GM12878 (cell line): ENCODE measurements around the gene RNF166. TPM values are rescaled to one million over a fixed set of nuclear protein-coding genes. Genes with fewer than 3 reads are reported as not detected.

ENCODE experiments used
- ATAC-seq: fragments of 200-7000 bp; cut with Tn5 transposase; 3 replicates; pipeline ENCODE4 v1.9.1; 2020; ENCODE audit warnings: mild to moderate bottlenecking, moderate library complexity
- BruUV-seq: library from RNA; stranded (reverse); fragments of 400-500 nt; replicated peaks from 2 replicates; lab custom pipeline; 2021; lab: Mats Ljungman, UMichigan
- CTCF ChIA-PET: fragments of 300-600 bp; sonication (Branson Sonifier 250); formaldehyde crosslinking; extraction: SDS; loops from one replicate; lab custom pipeline; 2021; ENCODE audit warnings: inconsistent platforms; lab: Yijun Ruan, JAX
- POLR2A ChIA-PET: fragments of 350-600 bp; formaldehyde crosslinking; extraction: SDS; loops from one replicate; lab custom pipeline; 2021; ENCODE audit warnings: inconsistent platforms; lab: Charles Lee
- RAD21 ChIA-PET: fragments of 300-600 bp; sonication (Branson Sonifier 250); formaldehyde crosslinking; loops from one replicate; lab custom pipeline; 2023; ENCODE audit warnings: antibody characterized with exemption; ENCODE audit not compliant: unreplicated experiment; lab: Charles Lee
- SMC1A ChIA-PET: fragments of 300-600 bp; sonication (Branson Sonifier 250); formaldehyde crosslinking; loops from one replicate; lab custom pipeline; 2023; ENCODE audit not compliant: unreplicated experiment, uncharacterized antibody; lab: Charles Lee
- DNase-seq: peaks from one replicate; pipeline ENCODE4 v3.0.0-alpha.2; 2011; ENCODE audit warnings: low read depth, low spot score
- FAIRE-seq: peaks from 3 replicates; lab custom pipeline; 2011; peaks lifted over from hg19 to GRCh38; lab: Jason Lieb, UNC
- H2AFZ ChIP-seq: 2 replicates; pipeline ENCODE4 v1.6.0; 2011; ENCODE audit warnings: low read depth, low read length, control low read depth; ENCODE audit not compliant: control insufficient read depth
- H3K27ac ChIP-seq: 2 replicates; pipeline ENCODE4 v1.5.1; 2011; ENCODE audit warnings: control low read depth; ENCODE audit not compliant: control insufficient read depth, insufficient read depth
- H3K27me3 ChIP-seq, 2 experiments: replicated peaks in 1 of 2; 2 replicates each; pipeline versions ENCODE4 v1.6.0 to v1.6.1; 2011; ENCODE audit warnings: low read length in 1 of 2; ENCODE audit not compliant: control insufficient read depth in 2 of 2, insufficient read depth in 2 of 2
- H3K36me3 ChIP-seq, 2 experiments: 2 replicates each; pipeline ENCODE4 v1.5.1; 2011; ENCODE audit warnings: low read length in 1 of 2; ENCODE audit not compliant: control insufficient read depth in 2 of 2, insufficient read depth in 2 of 2
- H3K4me1 ChIP-seq: 2 replicates; pipeline ENCODE4 v1.6.1; 2011; ENCODE audit warnings: mild to moderate bottlenecking, low read length, moderate library complexity, mixed read lengths; ENCODE audit not compliant: control insufficient read depth, insufficient read depth
- H3K4me2 ChIP-seq: 2 replicates; pipeline ENCODE4 v1.6.0; 2011; ENCODE audit warnings: control low read depth; ENCODE audit not compliant: control insufficient read depth, insufficient read depth
- H3K4me3 ChIP-seq: fragments of 200-600 bp; sonication (generic); 2 replicates; pipeline ENCODE4 v1.5.1; 2016
- H3K79me2 ChIP-seq: 2 replicates; pipeline ENCODE4 v1.6.0; 2011; ENCODE audit warnings: low read length; ENCODE audit not compliant: control insufficient read depth, insufficient read depth
- H3K9ac ChIP-seq: 2 replicates; pipeline ENCODE4 v1.8.0; 2011; ENCODE audit warnings: low read length, control low read depth, mixed read lengths; ENCODE audit not compliant: control insufficient read depth, insufficient read depth
- H3K9me3 ChIP-seq: replicated peaks from 3 replicates; pipeline ENCODE4 v1.5.1; 2011; ENCODE audit warnings: mild to moderate bottlenecking, low read length; ENCODE audit not compliant: control insufficient read depth, insufficient read depth
- H4K20me1 ChIP-seq: 2 replicates; pipeline ENCODE4 v1.6.0; 2011; ENCODE audit not compliant: control insufficient read depth, insufficient read depth
- BHLHE40 ChIP-seq, 2 experiments: fragments of 450-650 bp in 1 of 2; IDR thresholded peaks; 2 replicates each; pipeline ENCODE4 v1.6.1; 2011 to 2017; ENCODE audit warnings: low read depth in 2 of 2, borderline replicate concordance in 1 of 2, improper control_type of control experiment in 1 of 2, low read length in 1 of 2, mild to moderate bottlenecking in 1 of 2
- CEBPZ ChIP-seq: fragments of 150-350 bp; IDR thresholded peaks from 2 replicates; pipeline ENCODE4 v1.6.1; 2016; ENCODE audit warnings: low read depth, low read length
- EED ChIP-seq: sonication (generic); IDR thresholded peaks from 2 replicates; pipeline ENCODE4 v1.6.1; 2016; ENCODE audit warnings: antibody characterized with exemption, low read depth
- IRF5 ChIP-seq: fragments of 450-650 bp; IDR thresholded peaks from 2 replicates; pipeline ENCODE4 v1.6.1; 2017; ENCODE audit warnings: borderline replicate concordance
- MEF2A ChIP-seq: IDR thresholded peaks from 2 replicates; pipeline ENCODE4 v1.6.1; 2011; ENCODE audit warnings: low read depth, mild to moderate bottlenecking, low read length, moderate library complexity; ENCODE audit not compliant: insufficient read depth
- MEF2B ChIP-seq: fragments of 450-650 bp; IDR thresholded peaks from 2 replicates; pipeline ENCODE4 v1.6.1; 2018; ENCODE audit warnings: mild to moderate bottlenecking, moderate library complexity; ENCODE audit not compliant: partially characterized antibody, poor library complexity, severe bottlenecking
- PAX5 ChIP-seq: IDR thresholded peaks from 2 replicates; pipeline ENCODE4 v1.6.1; 2011; ENCODE audit warnings: low read depth, low read length, borderline replicate concordance
- RUNX3 ChIP-seq: IDR thresholded peaks from 2 replicates; pipeline ENCODE4 v1.6.1; 2012; ENCODE audit warnings: low read length, inconsistent platforms
- TARDBP ChIP-seq: IDR thresholded peaks from 2 replicates; pipeline ENCODE4 v1.6.1; 2016; ENCODE audit warnings: borderline replicate concordance
- ZNF622 ChIP-seq: fragments of 450-650 bp; IDR thresholded peaks from 2 replicates; pipeline ENCODE4 v1.6.1; 2017; ENCODE audit warnings: mild to moderate bottlenecking, inconsistent platforms
- ZZZ3 ChIP-seq: IDR thresholded peaks from 2 replicates; pipeline ENCODE4 v1.6.1; 2011; ENCODE audit warnings: low read depth; ENCODE audit not compliant: control insufficient read depth, insufficient read length
- WGBS: methylation state at CpG from one replicate; pipeline ENCODE4 v1.1.6; 2016; ENCODE audit warnings: low lambda C conversion rate; ENCODE audit not compliant: insufficient replicate concordance, insufficient coverage; ENCODE audit errors: missing lambda C conversion rate; 5-methylcytosine and 5-hydroxymethylcytosine counted together
- in situ Hi-C: fragments of 300-500 bp; cut with MboI; formaldehyde crosslinking; loops from 9 replicates; pipeline ENCODE4 v1.14.3; 2018; ENCODE audit warnings: mixed read lengths
- intact Hi-C: fragments of 100-400 bp; cut with micrococcal nuclease; formaldehyde crosslinking; loops from one replicate; pipeline ENCODE4 v1.14.2; 2022; ENCODE audit not compliant: unreplicated experiment
- polyA plus RNA-seq, 11 experiments: library from polyadenylated mRNA; depleted of rRNA in 4 of 11; unstranded in 6 of 11; stranded (reverse) in 5 of 11; fragments of >200 nt; fragmentation: Nextera tagmentation in 4 of 11; fragmentation: Illumina TruSeq in 1 of 11; extraction: Ambion mirVana in 4 of 11; extraction: Trizol in 1 of 11; gene quantifications; 1 replicate in 1 of 11; 2 replicates in 10 of 11; pipeline versions ENCODE4 v1.2.1 to v1.2.3, GENCODE V29; 2011 to 2016; ENCODE audit warnings: inconsistent platforms in 2 of 11, missing spikeins in 2 of 11, low read depth in 1 of 11
- total RNA-seq, 4 experiments: library from RNA; depleted of rRNA in 3 of 4; stranded (reverse); fragments of >200 nt in 3 of 4; fragmentation: Illumina TruSeq in 1 of 4; extraction: Trizol in 1 of 4; gene quantifications; 2 replicates each; pipeline versions ENCODE4 v1.2.1 to v1.2.3, GENCODE V29; 2013 to 2021

The RNF166 gene
- total and polyA plus RNA-seq, 10 of the 15 experiments (the other 5 are each of a cell fraction or from before 2014, with no cell fraction given): 0.48 to 32.8 (median 12.1) TPM

- Histone ChIP-seq H3K36me3 (no peaks in the 10 kb centered on the region), H3K27ac (no peak overlapping the region), H3K4me3 (no peak overlapping the region), H4K20me1 (no peaks in the 10 kb centered on the region), H3K4me1 (peaks cover 6% of the 10 kb centered on the region; the same call in 1 of the 2 replicates), H3K9me3 (no peaks in the 10 kb centered on the region), H3K79me2 (peaks cover 30% of the 10 kb centered on the region), H3K9ac (no peak overlapping the region), H3K27me3 (no peaks in the 10 kb centered on the region), H2AFZ (no peak overlapping the region), H3K4me2 (0 out of 2 replicates have a peak overlapping the region, but pooled peaks have one; percentile 32)
- DNase-seq: no peak
- 23% methylated on average over 4 of the region's 4 CpGs for WGBS
- intact Hi-C loops (no loop called here), in situ Hi-C loops (no loop called here)
- ATAC-seq: no peak
- ChIA-PET CTCF (interaction anchor here (0.6 to 2.0 kb wide), 8 partner anchors 15 to 553 kb away, joined by 3 to 12 read pairs (median 4); partner anchors contain the start of gene ZNF778), RAD21 (interaction anchor here (1.4 kb wide), 1 partner anchor 16 kb away, joined by 5 read pairs; no protein-coding TSS in a partner anchor), POLR2A (interaction anchor here (0.8 to 2.0 kb wide), 6 partner anchors 16 to 40 kb away, joined by 3 to 15 read pairs (median 6); no protein-coding TSS in a partner anchor), SMC1A (interaction anchor here (0.8 to 1.0 kb wide), 3 partner anchors 9 to 35 kb away, joined by 3 read pairs; no protein-coding TSS in a partner anchor)
- no TSS peak for BruUV-seq
- no peak for FAIRE-seq
- no peak for TF ChIP-seq MEF2A
- no peak for TF ChIP-seq ZNF622
- no peak for TF ChIP-seq MEF2B
- no peak for TF ChIP-seq PAX5
- TF ChIP-seq EED: no peak
- TF ChIP-seq CEBPZ: no peak
- TF ChIP-seq TARDBP: no peak
- no peak for TF ChIP-seq BHLHE40 (IDR thresholded peaks at IDR 0.05; ENCODE audit: borderline replicate concordance in 1 of 2, low read depth in 2 of 2, low read length in 1 of 2)
- TF ChIP-seq RUNX3: no peak
- no peak for TF ChIP-seq IRF5
- no peak for TF ChIP-seq ZZZ3
Measured at GRCh38 chr16:88665148-88665547, 41.1 kb downstream of the RNF166 start.
